GM12891 (cell line): Measurements from ENCODE around the gene AIG1.

ENCODE experiments used
- DNase-seq: peaks from one replicate; pipeline ENCODE4 v3.0.0; 2011; ENCODE audit warnings: low spot score; ENCODE audit not compliant: insufficient read length
- FAIRE-seq: peaks from 2 replicates; lab custom pipeline; 2011; peaks lifted over from hg19 to GRCh38; lab: Jason Lieb, UNC
- PAX5 ChIP-seq: IDR thresholded peaks from 2 replicates; pipeline ENCODE4 v1.6.1; 2011; ENCODE audit warnings: low read length, moderate library complexity, mild to moderate bottlenecking; ENCODE audit not compliant: insufficient read depth, severe bottlenecking
- POLR2A ChIP-seq: IDR thresholded peaks from 2 replicates; pipeline ENCODE4 v1.6.1; 2011; ENCODE audit warnings: low read depth, low read length, control low read depth
- POLR2AphosphoS5 ChIP-seq: IDR thresholded peaks from 2 replicates; pipeline ENCODE4 v1.6.1; 2011; ENCODE audit warnings: low read depth, low read length, control low read depth
- POU2F2 ChIP-seq: IDR thresholded peaks from 2 replicates; pipeline ENCODE4 v1.6.1; 2011; ENCODE audit warnings: low read depth, mild to moderate bottlenecking, control low read depth, low read length, moderate library complexity
- SPI1 ChIP-seq: IDR thresholded peaks from 2 replicates; pipeline ENCODE4 v1.6.1; 2011; ENCODE audit warnings: low read depth, low read length, control low read depth
- TAF1 ChIP-seq: IDR thresholded peaks from 2 replicates; pipeline ENCODE4 v1.6.1; 2011; ENCODE audit warnings: low read depth, low read length, control low read depth

Gene AIG1

GRCh38 chr6:143155681-143156080 lies 95.0 kb downstream of the AIG1 start:
- TF ChIP-seq PAX5 (no peak), SPI1 (no peak), TAF1 (no peak), POU2F2 (no peak), POLR2AphosphoS5 (no peak), POLR2A (no peak)
- FAIRE-seq (no peak), DNase-seq (no peak)

DNA sequence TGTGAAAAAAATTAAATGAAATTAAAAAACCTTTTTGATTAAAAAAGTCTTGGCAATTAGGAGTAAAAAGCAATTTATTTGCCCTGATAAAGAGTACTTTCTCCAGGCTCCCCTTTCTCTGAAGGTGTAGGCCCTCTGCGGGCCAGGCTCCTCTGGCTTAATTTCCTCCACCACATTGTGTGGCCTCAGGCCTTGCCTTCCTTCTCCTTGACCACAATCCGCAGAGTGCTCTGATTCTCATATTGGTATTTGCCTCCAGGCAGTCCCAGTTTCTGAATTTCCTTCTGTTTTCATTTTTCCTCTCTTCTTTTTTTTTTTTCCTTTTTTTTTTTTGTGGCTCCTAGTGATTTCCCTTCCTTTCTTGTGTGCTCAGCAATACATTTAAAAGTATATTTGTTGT lies 96.4 kb downstream of the AIG1 start:
- no peak for DNase-seq
- TF ChIP-seq POLR2A (no peak), POLR2AphosphoS5 (no peak), POU2F2 (no peak), TAF1 (no peak), PAX5 (no peak), SPI1 (no peak)

DNA sequence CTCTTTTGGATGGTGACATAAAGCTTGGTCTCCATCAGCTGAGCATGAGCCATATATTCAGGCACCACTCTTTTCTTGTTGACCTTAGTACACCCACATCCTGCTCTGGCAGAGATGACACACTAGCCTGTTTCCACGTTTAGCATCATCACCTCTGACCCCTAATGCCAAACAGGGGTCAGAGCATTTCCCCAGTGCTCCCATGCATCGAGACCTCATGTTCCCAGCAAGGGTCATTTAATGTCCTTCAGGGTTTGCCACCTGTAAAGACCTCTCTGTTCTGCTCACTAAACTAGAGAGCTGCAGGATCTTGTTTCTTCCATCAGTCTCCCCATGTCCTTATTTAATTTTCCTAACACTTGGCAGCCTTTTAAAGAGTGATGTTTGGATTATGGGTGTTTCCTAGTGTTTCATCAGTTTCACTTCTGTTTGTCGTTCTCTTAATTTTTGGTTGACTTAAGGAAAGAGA lies 97.5 kb downstream of the AIG1 start:
- FAIRE-seq (no peak), DNase-seq (no peak)
- TF ChIP-seq POLR2AphosphoS5: no peak
- TF ChIP-seq PAX5: no peak
- TF ChIP-seq POU2F2: no peak
- no peak for TF ChIP-seq TAF1
- TF ChIP-seq POLR2A: no peak
- TF ChIP-seq SPI1: no peak

More for the DNA sequence above, 96.4 kb downstream of the AIG1 start:
- no peak for FAIRE-seq

DNA sequence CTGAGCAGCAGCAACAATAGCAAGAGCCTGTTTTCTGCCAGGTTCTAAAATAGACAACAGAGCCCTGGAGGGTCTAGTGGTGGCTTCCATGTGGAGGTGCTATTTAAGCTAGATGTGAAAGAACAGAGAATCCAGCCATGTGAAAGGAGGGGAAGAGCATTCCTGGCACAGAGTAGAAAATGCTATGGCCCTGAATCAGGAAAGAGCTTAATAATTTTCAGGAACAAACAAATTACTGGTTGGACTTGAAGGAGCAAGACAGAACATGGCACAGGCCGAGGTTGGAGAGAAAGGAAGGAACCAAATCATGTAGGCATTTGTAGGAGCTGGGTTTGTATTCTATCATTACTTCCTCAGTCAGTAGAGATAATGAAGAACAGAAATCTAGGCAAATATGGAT lies 98.3 kb downstream of the AIG1 start:
- FAIRE-seq (no peak), DNase-seq (no peak)
- TF ChIP-seq TAF1 (no peak), PAX5 (no peak), POU2F2 (no peak), POLR2A (no peak), SPI1 (no peak), POLR2AphosphoS5 (no peak)

- DNase-seq (no peak), FAIRE-seq (no peak)
- TF ChIP-seq TAF1: no peak
- no peak for TF ChIP-seq PAX5
- no peak for TF ChIP-seq POLR2A
- no peak for TF ChIP-seq POU2F2
- no peak for TF ChIP-seq SPI1
- no peak for TF ChIP-seq POLR2AphosphoS5
These were observed 99.3 kb downstream of the AIG1 start for GRCh38 chr6:143160015-143160414.

GRCh38 chr6:143160439-143161220 lies 99.9 kb downstream of the AIG1 start:
- no peak for FAIRE-seq
- DNase-seq: no peak
- TF ChIP-seq POLR2AphosphoS5 (no peak), TAF1 (no peak), SPI1 (no peak), POU2F2 (no peak), POLR2A (no peak), PAX5 (no peak)

GRCh38 chr6:143163621-143164020 lies 102.9 kb downstream of the AIG1 start:
- FAIRE-seq (no peak), DNase-seq (no peak)
- no peak for TF ChIP-seq POLR2AphosphoS5
- no peak for TF ChIP-seq POLR2A
- TF ChIP-seq SPI1: no peak
- TF ChIP-seq PAX5: no peak
- no peak for TF ChIP-seq POU2F2
- TF ChIP-seq TAF1: no peak

GRCh38 chr6:143164565-143165105 lies 103.9 kb downstream of the AIG1 start:
- peak; percentile 9 for FAIRE-seq
- no peak for DNase-seq
- no peak for TF ChIP-seq POU2F2

- TF ChIP-seq TAF1 (no peak), POU2F2 (no peak), POLR2A (no peak), SPI1 (no peak), POLR2AphosphoS5 (no peak), PAX5 (no peak)
- DNase-seq (no peak), FAIRE-seq (no peak)
These were observed 104.7 kb downstream of the AIG1 start for GRCh38 chr6:143165315-143165855.

- DNase-seq (no peak), FAIRE-seq (no peak)
- TF ChIP-seq POU2F2 (no peak), SPI1 (no peak), TAF1 (no peak), POLR2AphosphoS5 (no peak), PAX5 (no peak), POLR2A (no peak)
These were observed 105.6 kb downstream of the AIG1 start for GRCh38 chr6:143166247-143166695.
